Heart left ventricle (tissue), 13 donors: ENCODE measurements around the gene LGALS14.

Experiments used
- CTCF ChIP-seq, 12 donors: fragments of 200-600 bp; sonication (generic) in 4 of 12; IDR thresholded peaks; one replicate each; pipeline versions ENCODE4 v1.5.0 to v1.8.0; 2018 to 2022; ENCODE audit warnings: antibody characterized with exemption in 12 of 12, mild to moderate bottlenecking in 5 of 12
- POLR2A ChIP-seq, 2 donors: fragments of 450-650 bp; IDR thresholded peaks; one replicate each; pipeline ENCODE4 v1.6.1; 2017; ENCODE audit warnings: antibody characterized with exemption in 2 of 2, mild to moderate bottlenecking in 2 of 2, moderate library complexity in 2 of 2
- donor health status: ischemic (EF 13 %, LVEDD 7.1; RV severe dilation, severe dysfunction).
- donor health status: DM: no; HTN: yes; CAD: no.
- donor health status: DM: no; HTN: no; CAD: no.
- donor health status: ischemic (EF 25% LVEDD 6.9; RV normal size, moderate dysfunction).
- donor health status: ischemic (EF 25% LVEDD 5.7; RV mildly dilated, moderate dysfunction).
- donor health status: ischemic (EF 35%, LVEDD 5.7; RV mildly dilated, moderate dysfunction).
- donor health status: nonischemic (EF 11% LVEDD 7.7; RV severe dilation, severe dysfunction).
- donor health status: DM: yes; HTN: yes; CAD: no.
- donor health status: PGD.
- donor health status: ischemic (EF 29% LVEDD 5.4; RV normal size, mild dysfunction).
- donor health status: nonischemic (EF 23%, LVEDD 6.1; RV moderate dilation, normal function).

DNA sequence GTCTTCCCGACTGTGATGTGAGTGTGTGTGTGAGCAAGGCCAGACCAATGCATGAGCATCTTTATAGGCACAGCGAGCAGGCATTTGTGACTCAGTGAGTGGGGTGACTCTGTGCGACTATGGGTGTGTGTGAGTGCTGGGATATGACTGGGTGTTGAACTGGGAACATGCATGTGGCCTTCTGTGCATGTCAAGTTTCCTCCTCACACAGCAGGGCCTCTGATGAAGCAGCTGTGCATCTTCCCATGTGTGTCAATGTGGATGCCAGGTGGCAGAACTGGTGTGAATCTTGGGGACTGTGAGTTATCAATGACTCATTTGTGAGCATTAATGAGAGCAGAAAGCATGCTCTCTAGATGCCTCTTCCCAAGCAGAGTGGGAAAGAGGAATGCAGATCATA, 12.1 kb upstream of the LGALS14 start:
- TF ChIP-seq CTCF (IDR thresholded peaks at IDR 0.05) (no peak), POLR2A (IDR thresholded peaks at IDR 0.05) (no peak)
